Endothelial cell (in vitro differentiated cells): Measurements from ENCODE around the gene CYTH4. TPM values are rescaled to one million over a fixed set of nuclear protein-coding genes. Genes with fewer than 3 reads are reported as not detected.

Experiments used
- DNase-seq: peaks from one replicate; pipeline ENCODE4 v3.0.0; 2021; ENCODE audit warnings: low spot score
- H3K27ac Mint-ChIP-seq: one replicate; pipeline ENCODE4 v1.8.0; 2021; ENCODE audit warnings: mixed read lengths, inconsistent platforms; ENCODE audit not compliant: unreplicated experiment
- H3K27me3 Mint-ChIP-seq: one replicate; pipeline ENCODE4 v1.8.0; 2021; ENCODE audit warnings: mild to moderate bottlenecking, moderate library complexity, mixed read lengths, inconsistent platforms; ENCODE audit not compliant: unreplicated experiment
- H3K36me3 Mint-ChIP-seq: one replicate; pipeline ENCODE4 v1.8.0; 2021; ENCODE audit warnings: mild to moderate bottlenecking, low read depth, mixed read lengths, inconsistent platforms; ENCODE audit not compliant: unreplicated experiment
- H3K4me1 Mint-ChIP-seq: one replicate; pipeline ENCODE4 v1.8.0; 2021; ENCODE audit warnings: mild to moderate bottlenecking, mixed read lengths, inconsistent platforms; ENCODE audit not compliant: unreplicated experiment
- H3K4me3 Mint-ChIP-seq: one replicate; pipeline ENCODE4 v1.8.0; 2021; ENCODE audit warnings: mild to moderate bottlenecking, mixed read lengths, inconsistent platforms; ENCODE audit not compliant: unreplicated experiment
- H3K9me3 Mint-ChIP-seq: one replicate; pipeline ENCODE4 v1.8.0; 2021; ENCODE audit warnings: mixed read lengths, inconsistent platforms; ENCODE audit not compliant: unreplicated experiment
- total RNA-seq: library from RNA; stranded (reverse); fragmentation: NEBNext Ultra II Directional; extraction: Animal tissue kit (Norgen Biotek cat#: 25700); gene quantifications from one replicate; pipeline ENCODE4 v1.2.1, GENCODE V29; 2021; ENCODE audit not compliant: unreplicated experiment
- TF ChIP-seq, protein P1 (sequence below): fragments of 200-600 bp; sonication (generic); IDR thresholded peaks from one replicate; pipeline ENCODE4 v1.5.0; 2021; ENCODE audit warnings: antibody characterized with exemption; ENCODE audit not compliant: unreplicated experiment

CYTH4 gene
- total RNA-seq, 1 donor from 2014 or later, result 0.33 TPM

- Mint-ChIP-seq H3K27ac (no peak overlapping the region), H3K4me1 (no peaks in the 10 kb centered on the region), H3K4me3 (no peak overlapping the region), H3K9me3 (no peaks in the 10 kb centered on the region), H3K36me3 (no peaks in the 10 kb centered on the region), H3K27me3 (peaks cover 6% of the 10 kb centered on the region)
- DNase-seq, result no peak
- TF ChIP-seq, protein P1, sequence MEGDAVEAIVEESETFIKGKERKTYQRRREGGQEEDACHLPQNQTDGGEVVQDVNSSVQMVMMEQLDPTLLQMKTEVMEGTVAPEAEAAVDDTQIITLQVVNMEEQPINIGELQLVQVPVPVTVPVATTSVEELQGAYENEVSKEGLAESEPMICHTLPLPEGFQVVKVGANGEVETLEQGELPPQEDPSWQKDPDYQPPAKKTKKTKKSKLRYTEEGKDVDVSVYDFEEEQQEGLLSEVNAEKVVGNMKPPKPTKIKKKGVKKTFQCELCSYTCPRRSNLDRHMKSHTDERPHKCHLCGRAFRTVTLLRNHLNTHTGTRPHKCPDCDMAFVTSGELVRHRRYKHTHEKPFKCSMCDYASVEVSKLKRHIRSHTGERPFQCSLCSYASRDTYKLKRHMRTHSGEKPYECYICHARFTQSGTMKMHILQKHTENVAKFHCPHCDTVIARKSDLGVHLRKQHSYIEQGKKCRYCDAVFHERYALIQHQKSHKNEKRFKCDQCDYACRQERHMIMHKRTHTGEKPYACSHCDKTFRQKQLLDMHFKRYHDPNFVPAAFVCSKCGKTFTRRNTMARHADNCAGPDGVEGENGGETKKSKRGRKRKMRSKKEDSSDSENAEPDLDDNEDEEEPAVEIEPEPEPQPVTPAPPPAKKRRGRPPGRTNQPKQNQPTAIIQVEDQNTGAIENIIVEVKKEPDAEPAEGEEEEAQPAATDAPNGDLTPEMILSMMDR, result no peak
Measured at GRCh38 chr22:37353839-37354238, 71.5 kb downstream of the CYTH4 start.

DNA sequence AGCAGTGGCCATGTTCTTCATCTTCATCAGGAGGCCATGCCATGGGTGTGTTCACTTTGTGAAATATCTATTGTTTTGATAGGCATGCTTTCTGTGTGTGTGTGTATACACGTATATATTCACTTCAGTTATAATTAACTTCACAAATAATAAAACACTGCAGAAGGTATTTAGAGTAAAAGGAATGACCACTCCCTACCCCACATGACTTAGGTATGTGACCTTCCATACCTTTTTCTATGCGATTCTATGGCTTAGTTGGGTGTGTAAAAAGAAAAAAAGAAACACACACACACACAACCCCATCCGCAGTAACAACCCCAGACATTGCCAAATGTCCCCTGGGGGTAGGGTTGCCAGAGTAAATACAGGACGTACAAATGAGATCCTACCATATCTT lies 72.0 kb downstream of the CYTH4 start:
- Mint-ChIP-seq H3K27me3 (peaks cover 6% of the 10 kb centered on the region), H3K27ac (no peak overlapping the region), H3K9me3 (no peaks in the 10 kb centered on the region), H3K4me3 (no peak overlapping the region), H3K36me3 (no peaks in the 10 kb centered on the region), H3K4me1 (no peaks in the 10 kb centered on the region)
- DNase-seq, result no peak
- TF ChIP-seq, protein P1, result no peak

GRCh38 chr22:37354670-37355069 lies 72.4 kb downstream of the CYTH4 start:
- peaks cover 6% of the 10 kb centered on the region for H3K27me3 Mint-ChIP-seq
- H3K4me1 Mint-ChIP-seq, result peaks cover 1% of the 10 kb centered on the region
- DNase-seq, result no peak
- no peak overlapping the region for H3K4me3 Mint-ChIP-seq
- no peaks in the 10 kb centered on the region for H3K36me3 Mint-ChIP-seq
- no peak overlapping the region for H3K27ac Mint-ChIP-seq
- TF ChIP-seq, protein P1, result no peak
- H3K9me3 Mint-ChIP-seq, result no peaks in the 10 kb centered on the region

GRCh38 chr22:37355174-37355573 lies 72.9 kb downstream of the CYTH4 start:
- TF ChIP-seq, protein P1, result no peak
- no peak for DNase-seq
- Mint-ChIP-seq H3K27ac (no peak overlapping the region), H3K4me1 (peaks cover 5% of the 10 kb centered on the region), H3K4me3 (no peak overlapping the region), H3K9me3 (no peaks in the 10 kb centered on the region), H3K27me3 (peaks cover 6% of the 10 kb centered on the region), H3K36me3 (no peaks in the 10 kb centered on the region)

- Mint-ChIP-seq H3K4me3 (no peak overlapping the region), H3K4me1 (peaks cover 22% of the 10 kb centered on the region), H3K36me3 (no peaks in the 10 kb centered on the region), H3K27ac (no peak overlapping the region), H3K27me3 (peaks cover 6% of the 10 kb centered on the region), H3K9me3 (no peaks in the 10 kb centered on the region)
- TF ChIP-seq, protein P1, result no peak
- no peak for DNase-seq
Measured at GRCh38 chr22:37356922-37357321, 74.6 kb downstream of the CYTH4 start.
